ENCODE data around the gene BEST2.

GRCh38 chr19:12789098-12789903 lies 37.7 kb downstream of the BEST2 start:
- TF ChIP-seq CTCF (conservative IDR thresholded peaks at IDR 0.05; ENCODE audit: low read length) (no peak), EZH2phosphoT487 (IDR thresholded peaks at IDR 0.05; ENCODE audit: borderline replicate concordance) (no peak)

All from Loucy (cell line).